HG02943 (cell line): ENCODE data around the gene FAM89B.
A peak's percentile ranks its signal among the peaks of the same experiment; 100 is the strongest.
"Not testable (repeated sequence)": the region's sequence is repeated elsewhere in the genome, so short reads cannot be mapped to it uniquely, and the experiment has no call there.

Experiments
- ATAC-seq: cut with Tn5 transposase; IDR thresholded peaks from one replicate; pipeline ENCODE4 v1.9.1; 2021; ENCODE audit warnings: mild to moderate bottlenecking, low read depth, moderate library complexity; ENCODE audit not compliant: unreplicated experiment

Gene FAM89B

GRCh38 chr11:65556470-65557279 is 15.7 kb upstream of the FAM89B start:
- ATAC-seq = no peak

DNA sequence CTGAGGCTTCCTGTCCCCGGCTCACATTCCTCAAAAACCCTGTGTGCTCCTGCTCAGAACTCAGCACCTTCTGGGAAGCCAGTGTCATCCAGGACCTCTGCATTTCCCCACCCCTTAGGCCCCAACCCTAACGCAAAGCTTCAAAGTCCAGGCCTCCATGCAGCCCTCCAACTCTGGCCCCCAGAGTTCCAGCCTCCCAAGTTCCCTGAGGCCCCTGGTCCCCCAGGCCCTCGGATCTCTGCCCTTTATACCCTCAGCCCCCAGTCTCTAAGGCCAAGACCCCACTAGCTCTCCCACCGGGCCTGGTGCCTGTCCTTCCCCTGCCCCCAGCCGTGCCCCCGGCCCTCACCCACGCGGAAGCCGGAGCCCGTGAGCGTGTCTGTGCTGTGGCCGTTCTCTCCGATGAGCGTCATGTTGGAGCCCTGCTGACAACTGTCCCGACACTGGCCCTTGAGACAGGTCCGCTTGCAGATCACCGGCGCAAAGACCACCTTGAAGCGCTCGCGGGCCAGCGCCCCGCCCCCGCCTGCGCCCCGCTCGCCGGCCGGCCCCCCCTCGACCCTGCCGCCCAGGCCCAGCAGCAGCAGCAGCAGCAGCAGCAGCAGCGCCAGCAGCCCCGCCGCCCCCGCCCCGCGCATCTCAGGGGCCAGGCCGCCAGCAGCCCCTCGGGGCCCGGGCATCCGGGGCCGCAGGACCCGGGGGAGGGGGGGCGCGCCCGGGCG is 14.9 kb upstream of the FAM89B start:
- no peak for ATAC-seq

DNA sequence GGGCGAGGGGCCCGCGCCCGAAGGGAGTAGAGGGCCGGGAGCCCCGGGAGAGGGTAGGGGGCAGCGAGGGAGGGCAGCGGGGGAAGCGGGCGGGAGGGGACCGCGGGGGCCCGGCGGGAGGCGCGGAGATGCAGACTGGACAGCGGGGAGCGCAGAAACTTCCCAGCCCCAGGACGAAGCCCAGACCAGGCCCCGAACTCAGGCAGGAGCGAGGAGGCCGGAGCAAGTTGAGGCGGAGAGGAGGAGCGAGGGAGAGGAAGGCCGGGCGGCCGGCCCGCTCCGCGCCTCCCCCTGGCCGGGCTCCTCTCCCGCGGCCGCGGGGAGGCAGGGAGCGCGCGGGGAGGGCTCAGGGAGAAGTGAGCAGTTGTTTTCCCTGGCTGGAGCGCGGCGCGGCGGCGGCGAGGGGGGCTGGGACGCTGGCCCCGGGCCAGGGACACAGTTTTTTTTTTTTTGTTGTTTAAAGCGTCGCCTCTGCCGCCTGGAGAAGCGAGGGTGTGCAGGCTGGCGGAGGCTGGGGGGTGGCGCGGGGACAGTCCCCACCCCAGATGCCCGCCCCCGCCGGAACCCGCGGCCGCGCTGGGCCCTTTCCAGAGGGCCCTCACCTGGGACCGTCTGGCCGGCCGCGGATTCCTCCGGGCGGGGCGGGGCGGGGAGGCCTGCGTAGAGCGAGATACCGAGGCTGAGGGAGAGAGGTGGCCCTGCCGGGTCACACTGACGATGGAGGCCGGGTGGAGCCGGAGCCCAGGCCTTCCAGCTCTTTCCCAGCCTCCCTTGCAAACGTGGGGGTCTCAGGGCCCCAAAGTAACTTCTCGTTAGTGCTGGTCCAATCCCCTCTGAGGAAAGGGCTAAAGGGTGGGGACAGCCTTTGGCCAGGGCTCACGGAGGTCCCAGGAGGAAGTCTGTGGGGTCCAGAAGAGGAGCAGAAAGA is 14.1 kb upstream of the FAM89B start, which contains the start of gene LTBP3:
TSS of gene LTBP3 (minus strand) at position 358 of the 928 bp plus-strand sequence. CDS start 400 bp downstream, outside the sequence.
- no peak for ATAC-seq

DNA sequence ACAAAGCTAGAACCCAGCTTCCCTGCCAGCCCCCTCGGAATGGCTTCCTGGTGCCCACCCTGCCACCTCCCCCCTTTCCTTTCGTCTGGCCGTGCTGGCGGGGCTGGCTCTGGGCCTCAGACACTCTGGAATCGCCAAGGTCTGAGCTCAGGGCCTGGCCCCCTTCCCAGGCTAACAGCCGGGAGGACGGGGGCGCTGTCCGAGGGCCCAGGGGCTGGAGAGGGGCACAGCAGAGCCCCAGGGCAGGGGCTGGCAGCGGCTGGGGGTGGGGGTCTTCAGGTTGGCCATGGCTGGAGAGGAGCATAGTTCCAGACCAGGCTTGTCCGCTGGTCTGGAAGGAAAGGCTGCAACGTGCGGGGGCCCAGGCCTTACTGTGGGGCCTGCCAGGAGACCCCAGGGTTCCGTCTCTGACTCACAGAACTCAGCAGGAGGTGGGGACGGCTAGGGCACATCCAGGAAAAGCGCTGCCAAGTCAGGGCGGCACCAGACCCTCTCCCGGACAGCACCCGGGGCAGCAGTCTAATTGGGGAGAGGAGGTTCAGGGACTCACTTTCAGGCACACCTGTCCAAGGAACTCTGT is 13.3 kb upstream of the FAM89B start:
- ATAC-seq = no peak

- ATAC-seq = no peak
Measured at GRCh38 chr11:65559535-65559934, 12.8 kb upstream of the FAM89B start.

- no peak for ATAC-seq
Measured at GRCh38 chr11:65559951-65560537, 12.3 kb upstream of the FAM89B start.

DNA sequence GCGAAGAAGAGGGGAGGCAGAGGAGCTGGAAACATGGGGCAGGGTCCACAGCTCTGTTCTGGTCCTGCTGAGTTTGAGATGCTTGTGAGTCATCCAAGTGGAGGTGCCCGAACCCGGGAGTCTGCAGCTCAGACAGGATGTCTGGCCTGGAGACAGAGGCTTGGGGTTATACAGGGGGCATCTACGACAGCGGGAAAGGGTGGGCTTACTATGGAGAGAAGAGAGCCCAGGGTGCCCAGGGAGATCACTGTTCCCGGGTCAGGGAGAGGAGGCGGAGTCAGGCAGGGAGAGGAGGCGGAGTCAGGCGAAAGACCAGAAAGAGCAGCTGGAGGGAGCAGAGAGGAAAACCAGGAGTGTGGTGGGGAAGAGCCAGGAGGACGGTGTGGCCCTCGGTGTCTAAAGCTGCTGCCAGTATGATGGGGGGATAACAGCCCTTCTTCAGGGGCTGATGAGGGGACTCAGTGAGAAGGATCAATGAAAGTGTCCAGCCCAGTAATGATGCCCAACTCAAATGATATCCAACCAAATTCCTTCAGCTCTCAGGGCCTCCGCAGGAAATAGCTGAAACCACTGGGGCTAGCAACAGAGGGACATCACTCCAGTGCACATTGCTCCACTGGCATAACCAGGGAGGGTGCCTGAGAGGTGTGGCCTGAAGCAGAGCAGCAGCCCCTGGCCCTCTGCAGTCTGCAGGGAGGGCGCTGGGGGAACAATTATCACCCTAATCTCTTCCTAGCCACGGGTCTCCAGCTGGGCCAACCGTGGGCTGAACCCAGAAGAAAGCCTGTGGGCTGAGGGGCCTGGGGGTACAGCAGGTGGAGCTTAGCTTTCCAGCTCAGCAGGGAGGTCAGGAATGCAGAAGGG is 11.6 kb upstream of the FAM89B start:
- ATAC-seq = no peak

DNA sequence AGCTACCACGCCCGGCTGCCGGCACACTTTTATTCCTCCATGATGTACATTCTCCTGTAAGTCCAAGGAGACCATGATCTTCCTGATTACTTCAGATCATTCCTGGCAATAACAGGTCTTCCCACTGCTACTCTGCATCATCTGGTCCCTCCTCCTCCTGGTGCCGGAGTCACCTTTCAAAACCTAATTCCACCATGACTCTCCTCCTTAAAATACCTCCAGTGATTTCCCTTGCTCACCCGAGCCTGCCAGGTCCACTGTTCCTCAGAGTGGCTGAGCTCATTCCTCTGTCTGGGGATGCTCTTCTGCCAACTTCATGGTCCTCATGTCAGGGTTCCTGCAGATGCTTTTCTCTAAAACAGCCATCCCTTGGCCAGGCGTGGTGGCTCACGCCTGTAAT is 10.3 kb upstream of the FAM89B start:
- ATAC-seq = no peak

DNA sequence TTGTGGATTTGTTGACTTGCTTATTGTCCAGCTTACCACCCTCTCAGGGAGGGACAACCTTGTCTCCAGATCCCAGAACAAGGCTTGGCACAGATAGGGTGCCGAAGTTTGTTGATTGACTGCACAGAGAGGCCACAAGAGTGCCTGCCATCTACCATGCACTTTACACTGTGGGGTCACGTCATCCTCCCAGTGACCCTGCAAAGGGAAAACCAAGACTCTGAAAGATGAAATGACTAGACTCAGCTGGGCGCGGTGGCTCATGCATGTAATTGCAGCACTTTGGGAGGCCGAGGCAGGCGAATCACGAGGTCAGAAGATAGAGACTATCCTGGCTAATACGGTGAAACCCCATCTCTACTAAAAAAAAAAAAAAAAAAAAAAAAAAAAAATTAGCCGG is 9.6 kb upstream of the FAM89B start:
- ATAC-seq = no peak

DNA sequence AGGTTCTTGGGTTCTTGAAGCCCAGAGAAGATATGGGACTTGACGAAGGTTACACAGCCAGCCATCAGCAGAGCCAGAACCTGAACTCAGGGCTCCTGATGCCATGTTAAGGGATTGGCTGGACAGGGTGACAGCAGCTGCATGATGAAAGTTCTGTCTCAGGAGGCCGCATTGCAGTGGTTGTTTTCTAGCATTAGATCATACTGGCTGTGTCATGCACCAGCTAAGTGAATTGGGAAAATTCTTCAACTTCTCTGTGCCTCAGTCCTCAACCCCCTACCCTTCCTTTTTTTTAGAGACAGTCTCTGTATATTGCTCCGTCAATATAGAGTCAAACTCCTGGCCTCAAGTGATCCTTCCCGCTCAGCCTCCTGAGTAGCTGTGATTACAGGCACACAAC is 8.7 kb upstream of the FAM89B start:
- ATAC-seq = no peak

- not testable (repeated sequence) for ATAC-seq
Measured at GRCh38 chr11:65564879-65565559, 7.3 kb upstream of the FAM89B start.

- no peak for ATAC-seq
Measured at GRCh38 chr11:65565624-65566453, 6.5 kb upstream of the FAM89B start.

GRCh38 chr11:65569164-65569972 is 3.0 kb upstream of the FAM89B start:
- no peak for ATAC-seq

DNA sequence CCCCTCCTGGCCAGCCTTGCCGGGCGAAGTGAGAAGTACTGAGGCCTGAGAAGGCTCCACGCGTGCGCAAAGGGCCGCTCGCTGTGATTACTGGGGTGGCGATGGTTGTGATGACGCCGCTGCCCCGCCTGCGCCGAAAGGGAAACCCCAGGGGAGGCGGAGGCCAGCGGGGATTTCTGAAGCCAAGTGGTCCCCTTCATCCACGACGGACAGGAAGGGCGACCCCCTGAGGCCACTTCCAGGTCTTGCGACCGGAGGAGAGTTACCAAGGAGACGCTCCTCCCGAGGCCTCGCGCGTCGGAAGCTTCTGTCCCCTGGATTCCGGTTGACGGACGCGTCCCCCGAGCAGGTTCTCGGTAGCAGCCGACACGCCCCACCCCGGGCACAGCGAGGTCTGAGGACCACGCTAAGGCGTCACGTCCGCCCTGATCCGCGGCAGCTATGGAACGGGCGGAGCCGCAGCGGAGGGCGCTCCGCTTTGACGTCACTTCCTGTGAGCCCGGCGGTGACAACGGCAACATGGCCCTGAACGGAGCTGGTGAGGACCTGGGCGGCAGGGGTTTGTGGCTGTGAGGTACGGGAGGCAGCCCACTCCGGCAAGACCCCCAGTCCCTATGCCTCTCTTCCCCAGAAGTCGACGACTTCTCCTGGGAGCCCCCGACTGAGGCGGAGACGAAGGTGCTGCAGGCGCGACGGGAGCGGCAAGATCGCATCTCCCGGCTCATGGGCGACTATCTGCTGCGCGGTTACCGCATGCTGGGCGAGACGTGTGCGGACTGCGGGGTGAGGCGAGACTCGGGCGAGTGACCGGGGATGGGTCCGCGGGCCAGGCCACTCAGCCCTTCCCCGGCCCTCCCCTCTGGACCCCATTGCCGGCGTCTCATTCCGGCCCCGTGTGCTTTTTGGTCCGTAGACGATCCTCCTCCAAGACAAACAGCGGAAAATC is 2.1 kb upstream of the FAM89B start, which contains the start of gene ZNRD2:
TSS of gene ZNRD2 (plus strand) at position 505 of the 946 bp plus-strand sequence. CDS start at position 520, 15 bp downstream.
- ATAC-seq = peak; percentile 54

DNA sequence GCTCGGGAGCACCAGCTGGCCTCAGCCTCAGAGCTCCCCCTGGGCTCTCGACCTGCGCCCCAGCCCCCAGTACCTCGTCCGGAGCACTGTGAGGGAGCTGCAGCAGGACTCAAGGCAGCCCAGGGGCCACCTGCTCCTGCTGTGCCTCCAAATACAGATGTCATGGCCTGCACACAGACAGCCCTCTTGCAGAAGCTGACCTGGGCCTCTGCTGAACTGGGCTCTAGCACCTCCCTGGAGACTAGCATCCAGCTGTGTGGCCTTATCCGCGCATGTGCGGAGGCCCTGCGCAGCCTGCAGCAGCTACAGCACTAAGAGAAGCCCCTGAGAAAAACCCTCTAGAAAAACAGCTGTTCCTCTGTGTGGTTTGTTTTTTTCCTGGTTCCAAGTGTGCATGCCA is 918 bp upstream of the FAM89B start:
- no peak for ATAC-seq

- no peak for ATAC-seq
Measured at GRCh38 chr11:65571940-65572339, 398 bp upstream of the FAM89B start.
